Retinal pigment epithelial cell (primary cell): ENCODE data around the gene KIF16B.

Experiments used
- DNase-seq: peaks from one replicate; pipeline ENCODE4 v3.0.0-alpha.2; 2010; ENCODE audit warnings: low read depth
- H3K4me3 ChIP-seq: 2 replicates; pipeline ENCODE4 v1.5.1; 2011; ENCODE audit warnings: mild to moderate bottlenecking, low read length, control low read depth, moderate library complexity
- CTCF ChIP-seq: conservative IDR thresholded peaks from 2 replicates; pipeline ENCODE4 v1.5.1; 2011; ENCODE audit warnings: low read depth, low read length, control low read depth, inconsistent platforms

The KIF16B gene

GRCh38 chr20:16580620-16581019 is 7.4 kb upstream of the KIF16B start:
- no peak for DNase-seq
- TF ChIP-seq CTCF, result no peak
- no peak overlapping the region for H3K4me3 ChIP-seq

DNA sequence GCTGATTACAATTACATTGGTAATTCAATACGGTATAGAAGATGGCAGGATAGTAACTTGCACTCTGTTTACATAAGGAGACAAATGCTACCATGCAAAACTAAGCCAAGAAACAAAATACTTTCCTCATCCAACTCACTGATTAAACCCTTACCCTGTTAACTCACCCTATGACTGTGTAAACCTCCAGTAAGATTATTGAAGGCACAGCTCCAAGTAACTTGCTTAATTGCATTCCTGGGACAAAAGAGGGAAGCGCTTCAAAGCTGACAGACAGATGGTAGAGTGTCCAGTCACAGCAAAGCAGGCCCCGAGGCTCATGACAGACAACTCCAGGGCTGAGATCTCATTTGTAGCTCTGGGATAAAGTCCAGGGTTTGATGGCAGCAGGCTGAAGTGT is 6.9 kb upstream of the KIF16B start:
- DNase-seq, result peak; percentile 27
- no peak overlapping the region for H3K4me3 ChIP-seq
- TF ChIP-seq CTCF, result no peak

DNA sequence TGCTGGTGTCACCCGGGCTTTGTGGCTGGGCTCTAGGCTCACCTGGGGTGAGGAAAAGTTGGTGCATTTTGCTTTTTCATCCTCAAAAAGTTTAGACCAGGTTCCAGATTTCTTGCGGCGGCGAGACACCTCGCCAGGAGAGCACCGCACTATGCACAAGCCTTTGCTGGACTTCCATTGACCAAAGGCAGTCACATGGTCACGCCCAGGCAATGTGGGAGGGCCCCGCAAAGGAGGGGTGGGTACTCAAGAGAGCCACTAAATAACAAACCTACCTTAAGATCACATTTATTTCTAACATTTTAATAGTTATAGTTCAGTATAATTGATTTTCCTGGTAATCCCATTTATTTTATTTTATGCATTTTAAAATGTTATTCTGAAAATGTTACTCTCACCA is 3.0 kb upstream of the KIF16B start:
- no peak for DNase-seq
- no peak for TF ChIP-seq CTCF
- H3K4me3 ChIP-seq, result no peak overlapping the region

DNA sequence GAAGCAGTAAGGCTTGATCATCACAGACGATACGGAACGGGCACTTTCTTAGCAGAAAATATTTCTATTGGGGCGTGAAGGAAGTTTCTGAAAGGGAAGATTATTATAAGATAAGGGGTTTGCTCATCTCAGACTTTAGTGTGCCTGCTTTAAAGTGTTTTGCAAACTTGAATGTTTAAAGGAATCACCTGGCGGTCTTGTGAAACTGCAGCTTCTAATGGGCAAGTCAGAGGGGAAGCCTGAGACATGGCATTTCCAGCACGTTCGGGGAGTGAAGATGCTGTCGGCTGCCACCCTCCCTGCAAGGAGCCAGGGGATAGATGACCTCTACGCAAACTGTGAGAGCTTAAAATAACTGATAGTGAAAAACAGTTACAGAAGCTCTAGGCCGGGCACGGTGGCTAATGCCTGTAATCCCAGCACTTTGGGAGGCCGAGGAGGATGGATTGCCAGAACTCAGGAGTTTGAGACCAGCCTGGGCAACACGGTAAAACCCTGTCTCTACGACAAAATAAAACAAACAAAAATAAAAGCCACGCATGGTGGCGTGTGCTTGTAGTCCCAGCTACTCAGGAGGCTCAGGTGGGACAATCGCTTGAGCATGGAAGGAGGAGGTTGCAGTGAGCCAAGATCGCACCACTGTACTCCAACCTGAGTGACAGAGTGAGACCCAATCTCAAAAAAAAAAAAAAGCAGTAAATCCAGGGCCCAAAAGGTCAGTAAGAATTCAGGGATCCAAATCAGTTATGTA is 2.3 kb upstream of the KIF16B start:
- peak overlapping the region; percentile 63 for H3K4me3 ChIP-seq
- no peak for DNase-seq
- TF ChIP-seq CTCF, result no peak

- DNase-seq, result no peak
- peak overlapping the region; percentile 63 for H3K4me3 ChIP-seq
- no peak for TF ChIP-seq CTCF
Observed at GRCh38 chr20:16574656-16575355, 1.6 kb upstream of the KIF16B start.

GRCh38 chr20:16571333-16571732 is 1.9 kb downstream of the KIF16B start:
- no peak for TF ChIP-seq CTCF
- H3K4me3 ChIP-seq, result no peak overlapping the region
- DNase-seq, result no peak
